PC-9 (cell line): ENCODE results near the gene YY1.

Source experiments
- EZH2 ChIP-seq: fragments of 200-600 bp; sonication (generic); IDR thresholded peaks from 2 replicates; pipeline ENCODE4 v1.8.0; 2017; ENCODE audit warnings: antibody characterized with exemption, low read depth
- TF ChIP-seq, protein P1 (sequence below): fragments of 200-600 bp; sonication (generic); conservative IDR thresholded peaks from 2 replicates; pipeline ENCODE4 v1.6.1; 2017; ENCODE audit warnings: mixed run types, antibody characterized with exemption, mild to moderate bottlenecking, moderate library complexity

DNA sequence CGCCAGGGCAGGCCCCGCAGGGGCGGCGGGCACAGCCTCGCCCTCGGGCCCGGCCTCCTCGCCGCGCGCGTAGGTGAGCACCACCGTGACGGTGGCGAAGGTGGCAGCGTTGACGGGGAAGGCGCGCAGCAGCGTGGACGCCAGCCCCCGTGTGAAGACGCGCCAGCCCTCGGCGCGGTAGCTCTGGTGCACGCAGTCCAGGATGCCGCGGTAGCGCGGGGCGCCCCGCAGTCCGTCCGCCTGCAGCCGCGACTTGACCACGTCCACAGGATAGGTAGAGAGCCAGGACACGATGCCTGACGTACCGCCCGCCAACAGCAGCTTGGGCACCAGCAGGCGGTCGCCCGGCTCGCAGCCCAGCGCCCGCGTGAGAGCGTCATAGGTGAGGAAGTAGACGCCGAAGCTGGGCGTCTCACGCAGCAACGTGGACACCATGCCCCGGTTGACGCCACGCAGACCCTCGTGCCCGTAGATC, 53.4 kb downstream of the YY1 start:
- TF ChIP-seq, protein P1, sequence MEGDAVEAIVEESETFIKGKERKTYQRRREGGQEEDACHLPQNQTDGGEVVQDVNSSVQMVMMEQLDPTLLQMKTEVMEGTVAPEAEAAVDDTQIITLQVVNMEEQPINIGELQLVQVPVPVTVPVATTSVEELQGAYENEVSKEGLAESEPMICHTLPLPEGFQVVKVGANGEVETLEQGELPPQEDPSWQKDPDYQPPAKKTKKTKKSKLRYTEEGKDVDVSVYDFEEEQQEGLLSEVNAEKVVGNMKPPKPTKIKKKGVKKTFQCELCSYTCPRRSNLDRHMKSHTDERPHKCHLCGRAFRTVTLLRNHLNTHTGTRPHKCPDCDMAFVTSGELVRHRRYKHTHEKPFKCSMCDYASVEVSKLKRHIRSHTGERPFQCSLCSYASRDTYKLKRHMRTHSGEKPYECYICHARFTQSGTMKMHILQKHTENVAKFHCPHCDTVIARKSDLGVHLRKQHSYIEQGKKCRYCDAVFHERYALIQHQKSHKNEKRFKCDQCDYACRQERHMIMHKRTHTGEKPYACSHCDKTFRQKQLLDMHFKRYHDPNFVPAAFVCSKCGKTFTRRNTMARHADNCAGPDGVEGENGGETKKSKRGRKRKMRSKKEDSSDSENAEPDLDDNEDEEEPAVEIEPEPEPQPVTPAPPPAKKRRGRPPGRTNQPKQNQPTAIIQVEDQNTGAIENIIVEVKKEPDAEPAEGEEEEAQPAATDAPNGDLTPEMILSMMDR: no peak
- no peak for TF ChIP-seq EZH2
